ENCODE data around the gene CXCR4.
A peak's percentile ranks its signal among the peaks of the same experiment; 100 is the strongest.
"Not testable (repeated sequence)": the region's sequence is repeated elsewhere in the genome, so short reads cannot be mapped to it uniquely, and the experiment has no call there.

CXCR4 gene

DNA sequence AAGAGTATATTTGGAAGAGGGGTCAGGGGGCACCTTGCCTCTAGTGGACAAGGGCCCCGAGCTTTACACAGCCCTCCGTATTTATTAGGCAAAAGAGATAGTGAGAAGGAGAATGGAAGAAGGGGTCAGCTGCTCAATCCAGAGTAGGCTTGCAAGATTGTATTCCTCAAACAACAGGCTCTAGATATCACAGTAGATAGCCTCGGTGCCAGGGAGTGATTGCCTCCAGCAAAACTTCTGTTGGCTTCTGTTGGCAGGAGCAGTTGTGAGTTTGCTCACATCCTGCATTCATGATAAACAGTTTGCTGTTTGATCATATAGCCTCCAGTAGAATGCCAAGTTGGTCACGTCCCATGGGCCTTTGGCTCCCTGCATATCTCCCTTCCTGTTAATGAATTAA, 46.1 kb downstream of the CXCR4 start:
- DNase-seq = not testable (repeated sequence)

DNA sequence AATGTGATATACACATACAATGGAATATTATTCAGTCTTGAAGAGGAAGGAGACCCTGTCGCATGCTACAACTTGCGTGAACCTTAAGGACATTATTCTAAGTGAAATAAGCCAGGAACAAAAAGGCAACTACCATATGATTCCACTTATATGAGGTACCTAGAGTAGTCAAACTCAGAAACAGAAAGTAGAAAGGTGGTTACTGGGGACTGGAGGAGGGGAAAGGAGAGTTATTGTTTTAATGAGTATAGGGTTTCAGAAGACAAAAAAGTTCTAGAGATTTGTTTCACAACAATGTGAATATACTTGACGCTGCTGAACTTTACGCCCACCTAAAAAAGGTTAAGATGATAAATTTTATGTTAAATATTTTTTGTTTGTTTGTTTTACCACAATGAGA, 47.0 kb downstream of the CXCR4 start:
- DNase-seq = no peak

DNA sequence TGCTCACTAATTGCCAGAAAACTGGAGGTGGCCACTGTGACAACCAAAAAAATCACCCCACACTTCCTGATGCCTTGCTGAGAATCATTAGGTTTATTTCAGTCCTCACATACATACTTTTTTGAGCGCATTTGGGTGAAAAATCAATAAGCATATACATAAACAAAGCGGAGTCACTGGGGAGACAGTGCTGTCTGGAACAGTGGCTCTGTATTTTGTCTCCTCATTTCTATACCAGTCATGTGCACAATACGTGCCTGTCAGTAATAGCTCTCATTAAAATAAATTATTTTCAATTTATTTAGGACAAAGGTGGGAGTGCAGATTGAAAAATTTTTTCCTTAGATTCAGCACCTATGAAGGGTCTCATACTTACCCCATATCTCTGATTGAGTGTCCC, 48.2 kb downstream of the CXCR4 start:
- no peak for DNase-seq

DNA sequence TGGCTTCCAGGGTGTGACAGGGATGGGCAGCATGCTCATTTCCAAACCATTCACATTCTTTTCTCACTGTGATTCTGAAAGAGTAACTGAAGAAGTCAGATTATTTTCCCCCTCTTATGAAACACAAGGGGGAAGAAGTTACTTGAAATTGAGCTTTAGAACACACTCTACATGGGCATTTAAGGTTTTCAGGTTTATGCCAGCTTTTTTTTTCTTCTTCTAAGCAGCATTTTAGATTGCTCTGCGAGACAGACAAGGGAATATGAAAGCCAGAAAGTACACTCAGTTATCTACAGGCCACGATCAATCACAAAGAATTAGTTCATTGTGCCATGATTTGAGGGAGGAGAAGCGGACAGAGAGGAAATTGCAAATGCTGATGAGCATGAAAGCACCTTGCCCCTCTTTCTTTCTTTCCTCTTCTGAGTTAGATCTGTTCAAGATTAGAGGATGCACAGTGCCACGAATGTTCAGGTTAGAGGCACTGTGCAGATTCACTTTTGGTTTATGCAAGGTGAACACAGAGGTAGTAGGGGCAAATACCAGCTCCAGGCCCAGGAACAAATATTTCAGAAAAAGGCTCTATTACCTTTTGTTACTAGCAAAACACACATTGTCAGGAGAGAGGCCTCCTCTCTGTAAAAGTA, 49.2 kb downstream of the CXCR4 start:
- no peak for DNase-seq

DNA sequence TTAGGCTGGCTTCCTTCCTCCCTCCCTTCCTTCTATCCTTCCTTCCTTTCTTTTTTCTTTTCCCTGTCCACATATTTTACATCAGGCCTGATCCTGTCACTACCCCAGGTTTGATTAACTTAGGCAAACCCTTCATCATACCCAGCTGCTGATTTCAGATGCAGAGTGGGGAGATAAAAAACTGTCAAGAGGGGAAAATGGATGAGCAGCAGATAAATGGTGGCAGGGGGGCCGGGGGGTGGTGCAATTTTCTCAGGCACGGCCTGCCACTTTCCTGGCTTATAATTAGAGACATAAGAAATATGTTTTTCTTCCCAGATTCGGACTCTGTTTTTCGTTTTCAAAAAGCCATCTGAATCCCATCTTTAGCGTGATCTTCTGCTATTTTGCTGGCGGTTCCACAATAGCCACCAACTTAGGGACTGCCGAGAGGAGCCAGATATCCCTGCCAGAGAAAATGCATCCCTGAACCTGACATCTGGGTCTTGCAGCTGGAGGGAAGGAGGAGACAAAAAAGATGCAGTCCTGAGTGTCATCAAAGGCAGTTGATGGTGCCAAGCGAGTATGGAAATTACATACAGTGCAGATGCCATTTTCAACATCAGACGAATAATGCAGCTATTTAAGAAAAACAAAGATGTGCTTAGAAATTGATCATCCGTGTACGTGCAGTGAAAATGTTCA, 49.9 kb downstream of the CXCR4 start:
- DNase-seq = no peak

DNA sequence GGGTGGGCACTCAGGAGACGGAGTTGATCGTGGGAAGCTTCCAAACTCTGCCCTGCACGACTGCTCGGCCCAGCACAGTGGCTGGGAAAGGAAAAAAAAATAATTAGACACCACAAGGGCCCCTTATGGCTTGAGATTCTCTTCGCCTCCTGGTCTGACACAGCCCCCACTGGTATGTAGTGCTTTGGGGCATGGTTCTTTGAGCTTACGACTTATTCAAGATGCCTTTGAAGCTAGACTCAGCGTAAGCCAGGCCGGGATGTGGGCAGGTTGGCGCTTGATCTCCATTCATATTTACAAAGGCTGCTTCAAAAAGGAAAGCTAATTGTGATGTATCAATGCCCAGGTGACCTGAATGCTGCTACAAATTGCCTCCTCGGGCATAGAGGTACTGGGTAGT, 50.5 kb downstream of the CXCR4 start:
- DNase-seq = no peak

DNA sequence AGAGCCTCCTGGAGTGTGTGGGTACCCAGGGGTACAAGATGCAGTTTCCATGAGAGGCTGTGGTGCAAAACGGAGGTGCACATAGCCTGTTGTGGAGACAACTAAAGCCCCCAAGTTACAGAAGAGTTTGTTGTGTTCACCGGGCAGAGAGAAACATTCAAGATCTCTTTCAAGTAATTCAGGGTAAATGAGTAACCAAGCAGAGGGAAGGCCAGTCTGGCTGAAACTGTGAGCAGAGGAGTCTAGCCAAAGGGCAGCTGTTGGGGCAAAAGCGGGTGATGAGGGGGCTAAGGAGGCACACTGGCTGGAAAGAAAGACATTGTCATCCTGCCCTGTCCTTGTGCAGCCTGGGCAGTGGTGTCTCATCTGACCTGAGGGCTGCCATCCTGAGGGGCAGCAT, 52.0 kb downstream of the CXCR4 start:
- DNase-seq = no peak

DNA sequence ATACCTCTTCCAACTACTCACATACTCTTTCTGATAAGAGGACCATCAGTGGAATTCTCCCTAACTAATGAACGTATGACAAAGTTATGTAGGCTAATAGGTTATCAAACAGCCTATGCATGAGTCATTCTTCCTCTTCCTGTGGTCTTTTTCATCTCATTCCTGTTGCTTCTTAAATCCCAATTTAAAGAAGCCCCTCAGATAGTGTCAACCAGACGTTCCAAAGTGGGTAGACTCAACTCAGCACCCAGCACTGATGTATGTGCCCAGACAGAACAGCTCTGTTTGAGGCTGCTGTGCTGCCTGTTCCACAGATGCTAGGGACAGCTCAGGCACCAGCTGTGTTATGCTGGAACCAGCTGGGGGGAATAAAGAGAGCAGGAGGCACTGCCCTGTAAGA, 52.6 kb downstream of the CXCR4 start:
- peak in 1 of 2 experiments; percentile 5 for DNase-seq

Measured in SW 1271 (cell line).